Choroid plexus epithelial cell (primary cell): ENCODE measurements around the gene TAGLN3.
A peak's percentile ranks its signal among the peaks of the same experiment; 100 is the strongest.

ENCODE experiments used
- DNase-seq: peaks from one replicate; pipeline ENCODE4 v3.0.0-alpha.2; 2010; ENCODE audit warnings: low read depth
- H3K4me3 ChIP-seq: 2 replicates; pipeline ENCODE4 v1.5.1; 2011; ENCODE audit warnings: low read depth, mild to moderate bottlenecking, control low read depth, low read length, moderate library complexity
- CTCF ChIP-seq: conservative IDR thresholded peaks from 2 replicates; pipeline ENCODE4 v1.5.1; 2011; ENCODE audit warnings: low read depth, mild to moderate bottlenecking, control low read depth, inconsistent platforms, low read length, moderate library complexity

The TAGLN3 gene

GRCh38 chr3:111967651-111968274, 31.0 kb upstream of the TAGLN3 start:
- TF ChIP-seq CTCF, result peak; percentile 95
- no peak overlapping the region for H3K4me3 ChIP-seq

GRCh38 chr3:111968319-111969054, 30.2 kb upstream of the TAGLN3 start:
- H3K4me3 ChIP-seq, result no peak overlapping the region
- no peak for TF ChIP-seq CTCF
- no peak for DNase-seq

More at GRCh38 chr3:111967651-111968274, 31.0 kb upstream of the TAGLN3 start:
- peak; percentile 90 for DNase-seq

GRCh38 chr3:111970376-111970775, 28.3 kb upstream of the TAGLN3 start:
- no peak for TF ChIP-seq CTCF
- no peak overlapping the region for H3K4me3 ChIP-seq
- DNase-seq, result no peak

- no peak overlapping the region for H3K4me3 ChIP-seq
- no peak for DNase-seq
- TF ChIP-seq CTCF, result no peak
Measured at GRCh38 chr3:111971533-111972130, 27.1 kb upstream of the TAGLN3 start.

- TF ChIP-seq CTCF, result no peak
- H3K4me3 ChIP-seq, result no peak overlapping the region
- DNase-seq, result no peak
Measured at GRCh38 chr3:111972891-111973290, 25.8 kb upstream of the TAGLN3 start.

GRCh38 chr3:111975131-111975530, 23.6 kb upstream of the TAGLN3 start:
- H3K4me3 ChIP-seq, result no peak overlapping the region
- no peak for DNase-seq
- no peak for TF ChIP-seq CTCF

- no peak for TF ChIP-seq CTCF
- H3K4me3 ChIP-seq, result no peak overlapping the region
- DNase-seq, result no peak
Measured at GRCh38 chr3:111976254-111976653, 22.5 kb upstream of the TAGLN3 start.
